H1 (cell line): ENCODE measurements around the gene SCART1. TPM values are rescaled to one million over a fixed set of nuclear protein-coding genes. Genes with fewer than 3 reads are reported as not detected.
A peak's percentile ranks its signal among the peaks of the same experiment; 100 is the strongest.

Experiments used
- CTCF ChIA-PET: fragments of 300-600 bp; sonication (Branson Sonifier 250); formaldehyde crosslinking; loops from one replicate; lab custom pipeline; 2021; ENCODE audit not compliant: partially characterized antibody; lab: Charles Lee
- POLR2A ChIA-PET: fragments of 300-600 bp; sonication (Branson Sonifier 250); formaldehyde crosslinking; loops from one replicate; lab custom pipeline; 2021; ENCODE audit warnings: inconsistent platforms; ENCODE audit not compliant: partially characterized antibody; lab: Charles Lee
- DNase-seq, 2 experiments: peaks; one replicate each; pipeline versions ENCODE4 v3.0.0 to v3.0.0-alpha.2; 2010 to 2022; ENCODE audit warnings: low spot score in 2 of 2, low read depth in 1 of 2, mixed read lengths in 1 of 2
- FAIRE-seq: peaks from 2 replicates; lab custom pipeline; 2011; peaks lifted over from hg19 to GRCh38; lab: Jason Lieb, UNC
- H2AFZ ChIP-seq: 2 replicates; pipeline ENCODE4 v1.8.1; 2012; ENCODE audit warnings: low read length, inconsistent platforms
- H2AK5ac ChIP-seq: 2 replicates; pipeline ENCODE4 v1.6.1; 2013; ENCODE audit warnings: low read depth, low read length
- H2BK120ac ChIP-seq: replicated peaks from 2 replicates; pipeline ENCODE3; 2013; ENCODE audit warnings: low read depth, low read length, inconsistent platforms
- H2BK12ac ChIP-seq: 2 replicates; pipeline ENCODE4 v1.6.1; 2013; ENCODE audit warnings: low read depth, low read length
- H2BK15ac ChIP-seq: 2 replicates; pipeline ENCODE4 v1.6.1; 2013; ENCODE audit warnings: low read length
- H2BK20ac ChIP-seq: 2 replicates; pipeline ENCODE4 v1.6.1; 2013; ENCODE audit warnings: low read length
- H2BK5ac ChIP-seq: 2 replicates; pipeline ENCODE4 v1.6.1; 2013; ENCODE audit warnings: low read depth, low read length
- H3K14ac ChIP-seq: 2 replicates; pipeline ENCODE4 v1.6.1; 2013; ENCODE audit warnings: inconsistent platforms; ENCODE audit not compliant: insufficient read length
- H3K18ac ChIP-seq: 2 replicates; pipeline ENCODE4 v1.6.1; 2013; ENCODE audit warnings: low read length; ENCODE audit errors: extremely low read depth
- H3K23ac ChIP-seq: 2 replicates; pipeline ENCODE4 v1.6.1; 2013; ENCODE audit warnings: inconsistent platforms; ENCODE audit not compliant: insufficient read length
- H3K23me2 ChIP-seq: 2 replicates; pipeline ENCODE4 v1.6.1; 2013; ENCODE audit warnings: low read depth, low read length
- H3K27ac ChIP-seq: 2 replicates; pipeline ENCODE4 v1.6.1; 2011; ENCODE audit warnings: low read depth, low read length, inconsistent platforms
- H3K27me3 ChIP-seq, 4 experiments: replicated peaks in 1 of 4; 1 replicate in 1 of 4; 2 replicates in 3 of 4; pipeline versions ENCODE4 v1.6.1 to v1.8.1; 2011 to 2013; ENCODE audit warnings: low read length in 3 of 4, mild to moderate bottlenecking in 3 of 4, inconsistent platforms in 2 of 4, mixed read lengths in 2 of 4, moderate library complexity in 1 of 4; ENCODE audit not compliant: control insufficient read depth in 3 of 4, insufficient read depth in 3 of 4; ENCODE audit errors: extremely low read depth in 1 of 4
- H3K36me3 ChIP-seq, 4 experiments: 2 replicates each; pipeline versions ENCODE4 v1.6.1 to v1.8.1; 2011 to 2013; ENCODE audit warnings: mild to moderate bottlenecking in 4 of 4, low read length in 3 of 4, moderate library complexity in 2 of 4, control low read depth in 1 of 4, inconsistent platforms in 1 of 4; ENCODE audit not compliant: insufficient read depth in 4 of 4, control insufficient read depth in 2 of 4
- H3K4ac ChIP-seq: replicated peaks from 2 replicates; pipeline ENCODE3; 2013; ENCODE audit warnings: low read length, low read depth, mixed read lengths, inconsistent platforms; ENCODE audit not compliant: insufficient read length
- H3K4me1 ChIP-seq, 4 experiments: replicated peaks in 1 of 4; 1 replicate in 1 of 4; 2 replicates in 3 of 4; pipeline versions ENCODE4 v1.6.1 to v1.8.1; 2011 to 2013; ENCODE audit warnings: low read length in 3 of 4, inconsistent platforms in 2 of 4, mixed read lengths in 1 of 4; ENCODE audit not compliant: insufficient read depth in 4 of 4, control insufficient read depth in 3 of 4
- H3K4me2 ChIP-seq, 2 experiments: 2 replicates each; pipeline versions ENCODE4 v1.6.1 to v1.8.1; 2011 to 2013; ENCODE audit warnings: low read depth in 2 of 2, low read length in 2 of 2, control low read depth in 1 of 2, inconsistent platforms in 1 of 2, mild to moderate bottlenecking in 1 of 2; ENCODE audit not compliant: insufficient read depth in 1 of 2
- H3K4me3 ChIP-seq, 4 experiments: fragments of 200-600, 300-600 bp in 1 of 4; sonication (generic), shearing (Covaris generic), sonication (Bioruptor Twin) in 1 of 4; 2 replicates each; pipeline versions ENCODE4 v1.5.1 to v1.8.1; 2011 to 2016; ENCODE audit warnings: low read length in 4 of 4, low read depth in 3 of 4, control low read depth in 2 of 4, inconsistent platforms in 2 of 4, mild to moderate bottlenecking in 2 of 4, mixed read lengths in 1 of 4, moderate library complexity in 1 of 4; ENCODE audit not compliant: insufficient read depth in 2 of 4; ENCODE audit errors: extremely low read depth in 1 of 4
- H3K56ac ChIP-seq: replicated peaks from 2 replicates; pipeline ENCODE3; 2013; ENCODE audit warnings: low read depth, mild to moderate bottlenecking, mixed read lengths, low read length, inconsistent platforms; ENCODE audit not compliant: insufficient read length
- H3K79me1 ChIP-seq: 2 replicates; pipeline ENCODE4 v1.6.1; 2013; ENCODE audit warnings: low read depth, low read length, control low read depth
- H3K79me2 ChIP-seq, 2 experiments: 2 replicates each; pipeline versions ENCODE4 v1.6.1 to v1.8.1; 2012 to 2013; ENCODE audit warnings: low read length in 2 of 2, mild to moderate bottlenecking in 2 of 2, inconsistent platforms in 1 of 2; ENCODE audit not compliant: insufficient read depth in 2 of 2, control insufficient read depth in 1 of 2
- H3K9ac ChIP-seq, 4 experiments: replicated peaks in 1 of 4; 1 replicate in 1 of 4; 2 replicates in 3 of 4; pipeline versions ENCODE4 v1.6.1 to v1.8.1; 2011 to 2013; ENCODE audit warnings: low read depth in 3 of 4, low read length in 3 of 4, control low read depth in 2 of 4, mild to moderate bottlenecking in 2 of 4, moderate library complexity in 2 of 4, inconsistent platforms in 1 of 4; ENCODE audit errors: extremely low read depth in 1 of 4
- H3K9me3 ChIP-seq, 2 experiments: 2 replicates each; pipeline versions ENCODE4 v1.6.1 to v1.8.1; 2012 to 2013; ENCODE audit warnings: mild to moderate bottlenecking in 2 of 2, moderate library complexity in 2 of 2, control low read depth in 1 of 2, inconsistent platforms in 1 of 2, low read depth in 1 of 2, low read length in 1 of 2, mixed read lengths in 1 of 2; ENCODE audit not compliant: insufficient read depth in 2 of 2
- H4K20me1 ChIP-seq, 2 experiments: replicated peaks in 1 of 2; 2 replicates each; pipeline versions ENCODE3 to v1.8.1; 2011 to 2013; ENCODE audit warnings: inconsistent platforms in 2 of 2, low read length in 2 of 2, mild to moderate bottlenecking in 1 of 2; ENCODE audit not compliant: insufficient read depth in 2 of 2, control insufficient read depth in 1 of 2
- H4K5ac ChIP-seq: 2 replicates; pipeline ENCODE4 v1.6.1; 2013; ENCODE audit warnings: low read length, low read depth, mixed read lengths, inconsistent platforms; ENCODE audit not compliant: insufficient read length
- H4K8ac ChIP-seq: 2 replicates; pipeline ENCODE4 v1.8.0; 2013; ENCODE audit warnings: mild to moderate bottlenecking, moderate library complexity, low read length, inconsistent platforms; ENCODE audit not compliant: insufficient read depth; ENCODE audit errors: extremely low read depth
- H4K91ac ChIP-seq: replicated peaks from 2 replicates; pipeline ENCODE3; 2013; ENCODE audit warnings: low read length, mixed read lengths, inconsistent platforms; ENCODE audit not compliant: insufficient read length
- POLR2A ChIP-seq, 2 experiments: IDR thresholded peaks; 1 replicate in 1 of 2; 2 replicates in 1 of 2; pipeline ENCODE4 v1.6.1; 2011; ENCODE audit warnings: low read depth in 2 of 2, low read length in 2 of 2, mild to moderate bottlenecking in 2 of 2; ENCODE audit errors: control extremely low read depth in 1 of 2
- POLR2AphosphoS5 ChIP-seq: IDR thresholded peaks from 2 replicates; pipeline ENCODE4 v1.6.1; 2011; ENCODE audit warnings: low read depth, low read length
- WGBS, 2 experiments: shearing (Covaris generic) in 1 of 2; methylation state at CpG; one replicate each; pipeline versions ENCODE4 v1.1.6 to v1.1.7; 2013 to 2015; ENCODE audit warnings: low lambda C conversion rate in 2 of 2, mixed read lengths in 2 of 2, inconsistent platforms in 1 of 2, low coverage in 1 of 2, missing lambda C conversion rate in 1 of 2; ENCODE audit not compliant: insufficient replicate concordance in 2 of 2, insufficient coverage in 1 of 2, insufficient read length in 1 of 2; ENCODE audit errors: extremely low coverage in 1 of 2, missing lambda C conversion rate in 1 of 2; 5-methylcytosine and 5-hydroxymethylcytosine counted together
- polyA plus RNA-seq, 7 experiments: library from polyadenylated mRNA; depleted of rRNA in 3 of 7; stranded (reverse) in 5 of 7; unstranded in 2 of 7; fragments of >200 nt in 5 of 7; fragments of 200-250 nt in 2 of 7; gene quantifications; 1 replicate in 5 of 7; 2 replicates in 1 of 7; 4 replicates in 1 of 7; pipeline versions ENCODE4 v1.2.1 to v1.2.3, GENCODE V29; 2011 to 2013; ENCODE audit warnings: missing spikeins in 2 of 7, mixed read lengths in 2 of 7
- total RNA-seq: library from RNA; stranded (reverse); fragmentation: NEBNext Ultra II Directional; extraction: Animal tissue kit (Norgen Biotek cat#: 25700); gene quantifications from 2 replicates; pipeline ENCODE4 v1.2.1, GENCODE V29; 2021
- TF ChIP-seq, protein P1 (sequence below): IDR thresholded peaks from 2 replicates; pipeline ENCODE4 v1.6.1; 2012; ENCODE audit warnings: inconsistent platforms

The SCART1 gene
- total and polyA plus RNA-seq, 2 of the 8 experiments (the other 6 are each of a cell fraction or from before 2014, with no cell fraction given), result 0.14 to 0.19 TPM

DNA sequence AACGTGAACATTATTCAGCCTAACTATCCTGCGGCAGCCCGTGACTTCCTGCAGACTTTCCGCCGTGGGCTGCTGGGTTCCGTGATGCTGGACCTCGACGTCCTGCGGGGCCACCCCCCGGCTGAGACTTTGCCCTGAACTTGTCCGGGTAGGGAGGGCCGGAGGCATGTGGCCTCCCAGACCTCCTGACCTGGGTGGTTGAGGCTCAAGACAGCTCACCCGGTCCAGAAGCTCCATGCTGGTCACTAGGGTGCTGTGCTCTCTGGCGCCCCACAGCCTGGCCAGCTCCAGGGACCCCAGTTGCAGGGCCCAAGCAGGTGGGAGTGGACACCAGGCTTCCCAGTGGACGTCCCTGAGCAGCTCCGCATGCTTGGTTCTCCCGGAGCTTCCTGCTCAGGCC is 33.7 kb upstream of the SCART1 start:
- 92% methylated on average over 17 of the region's 17 CpGs; no CpG with 5 or more reads in 1 of the 2 experiments for WGBS, 2 experiments
- H3K14ac ChIP-seq, result no peak overlapping the region
- no peak overlapping the region for H4K91ac ChIP-seq
- no peak overlapping the region for H2AK5ac ChIP-seq
- peaks cover 0 to 5% of the 10 kb centered on the region in 2 experiments; a peak in 1 of 4 replicates for H3K9me3 ChIP-seq
- H3K4me3 ChIP-seq, result no peak overlapping the region
- no peak overlapping the region for H2BK5ac ChIP-seq
- TF ChIP-seq POLR2A (IDR thresholded peaks at IDR 0.05; ENCODE audit: control extremely low read depth in 1 of 2, low read depth in 2 of 2, low read length in 2 of 2), result peak in 1 of 2 experiments; percentile 10; a peak in 1 of 3 replicates
- peak; percentile 38; the same call in 1 of the 2 replicates for TF ChIP-seq POLR2AphosphoS5
- TF ChIP-seq, protein P1, sequence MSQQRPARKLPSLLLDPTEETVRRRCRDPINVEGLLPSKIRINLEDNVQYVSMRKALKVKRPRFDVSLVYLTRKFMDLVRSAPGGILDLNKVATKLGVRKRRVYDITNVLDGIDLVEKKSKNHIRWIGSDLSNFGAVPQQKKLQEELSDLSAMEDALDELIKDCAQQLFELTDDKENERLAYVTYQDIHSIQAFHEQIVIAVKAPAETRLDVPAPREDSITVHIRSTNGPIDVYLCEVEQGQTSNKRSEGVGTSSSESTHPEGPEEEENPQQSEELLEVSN, result no peak
- FAIRE-seq (no peak), DNase-seq (no peak)
- no peak overlapping the region for H3K56ac ChIP-seq
- no peak overlapping the region for H3K23ac ChIP-seq
- no peak overlapping the region for H2BK12ac ChIP-seq
- no peak overlapping the region for H2BK20ac ChIP-seq
- H2BK15ac ChIP-seq, result no peak overlapping the region
- no peak overlapping the region for H3K4ac ChIP-seq
- peaks cover 3% of the 10 kb centered on the region; the same call in 1 of the 2 replicates for H3K23me2 ChIP-seq
- H3K27ac ChIP-seq, result no peak overlapping the region
- H2BK120ac ChIP-seq, result no peak overlapping the region
- H3K18ac ChIP-seq, result no peak overlapping the region
- H3K4me1 ChIP-seq, result peaks cover 0 to 6% (median 0%) of the 10 kb centered on the region in 4 experiments; a peak in 2 of 7 replicates
- H3K4me2 ChIP-seq, result no peak overlapping the region
- ChIA-PET CTCF (interaction anchor here (0.8 to 1.6 kb wide), 5 partner anchors 17 to 112 kb away, joined by 3 to 4 read pairs (median 3); no protein-coding TSS in a partner anchor), POLR2A (interaction anchor here (0.9 to 2.0 kb wide), 6 partner anchors 16 to 153 kb away, joined by 3 to 5 read pairs (median 4); no protein-coding TSS in a partner anchor)
- no peaks in the 10 kb centered on the region for H3K79me1 ChIP-seq
- no peaks in the 10 kb centered on the region for H3K79me2 ChIP-seq
- no peak overlapping the region for H3K9ac ChIP-seq
- peaks cover 0 to 6% (median under 1%) of the 10 kb centered on the region in 4 experiments; a peak in 2 of 7 replicates for H3K27me3 ChIP-seq
- H3K36me3 ChIP-seq, result peaks cover 0 to 12% (median 2%) of the 10 kb centered on the region in 4 experiments; a peak in 3 of 8 replicates
- H4K8ac ChIP-seq, result no peak overlapping the region
- H2AFZ ChIP-seq, result no peak overlapping the region
- H4K20me1 ChIP-seq, result peaks cover 5 to 23% of the 10 kb centered on the region in 2 experiments
- H4K5ac ChIP-seq, result no peak overlapping the region
